Panc1 (cell line): ENCODE data around the gene ELFN1. TPM values are rescaled to one million over a fixed set of nuclear protein-coding genes. Genes with fewer than 3 reads are reported as not detected.

ENCODE experiments used
- ATAC-seq: fragments of 200-7000 bp; cut with Tn5 transposase; 2 replicates; pipeline ENCODE4 v1.9.1; 2020; ENCODE audit warnings: mild to moderate bottlenecking, moderate library complexity
- BruUV-seq: library from RNA; stranded (reverse); fragments of 400-500 nt; replicated peaks from 2 replicates; lab custom pipeline; 2021; lab: Mats Ljungman, UMichigan
- CTCF ChIA-PET: fragments of 300-600 bp; sonication (Branson Sonifier 250); formaldehyde crosslinking; loops from one replicate; lab custom pipeline; 2022; ENCODE audit warnings: antibody characterized with exemption; lab: Charles Lee
- POLR2A ChIA-PET: fragments of 300-600 bp; sonication (Branson Sonifier 250); formaldehyde crosslinking; loops from one replicate; lab custom pipeline; 2022; ENCODE audit warnings: antibody characterized with exemption; lab: Charles Lee
- DNase-seq: peaks from one replicate; pipeline ENCODE4 v3.0.0-alpha.2; 2010; ENCODE audit warnings: low read depth, low spot score
- H3K27ac ChIP-seq: 2 replicates; pipeline ENCODE4 v1.5.1; 2011; ENCODE audit warnings: mild to moderate bottlenecking, low read length, inconsistent platforms
- H3K27me3 ChIP-seq: fragments of 200-500 bp; sonication (Bioruptor generic); 2 replicates; pipeline ENCODE4 v1.6.0; 2014; ENCODE audit warnings: low read length, inconsistent platforms; ENCODE audit not compliant: control insufficient read depth, insufficient read depth
- H3K36me3 ChIP-seq: fragments of 200-500 bp; sonication (Bioruptor generic); 2 replicates; pipeline ENCODE4 v1.5.1; 2014; ENCODE audit warnings: inconsistent platforms, mild to moderate bottlenecking, low read length, moderate library complexity; ENCODE audit not compliant: control insufficient read depth, insufficient read depth
- H3K4me1 ChIP-seq: 2 replicates; pipeline ENCODE4 v1.5.1; 2011; ENCODE audit warnings: inconsistent platforms, mild to moderate bottlenecking, low read length, moderate library complexity; ENCODE audit not compliant: control insufficient read depth, insufficient read depth
- H3K4me3 ChIP-seq, 2 experiments: 2 replicates each; pipeline ENCODE4 v1.5.1; 2011 to 2012; ENCODE audit warnings: low read depth in 2 of 2, low read length in 2 of 2, mild to moderate bottlenecking in 2 of 2, inconsistent platforms in 1 of 2, moderate library complexity in 1 of 2
- H3K9me3 ChIP-seq: fragments of 200-500 bp; sonication (Bioruptor generic); 2 replicates; pipeline ENCODE4 v1.5.1; 2014; ENCODE audit warnings: low read depth, mild to moderate bottlenecking, inconsistent platforms, low read length, moderate library complexity; ENCODE audit not compliant: control insufficient read depth, insufficient read depth
- POLR2AphosphoS5 ChIP-seq: IDR thresholded peaks from 2 replicates; pipeline ENCODE4 v1.6.1; 2012; ENCODE audit warnings: mild to moderate bottlenecking, low read depth, low read length, moderate library complexity
- SIN3A ChIP-seq: IDR thresholded peaks from 2 replicates; pipeline ENCODE4 v1.6.1; 2012; ENCODE audit warnings: low read depth, mild to moderate bottlenecking, low read length, moderate library complexity, borderline replicate concordance; ENCODE audit not compliant: insufficient read depth
- TCF7L2 ChIP-seq: IDR thresholded peaks from 2 replicates; pipeline ENCODE4 v1.6.1; 2011; ENCODE audit warnings: mild to moderate bottlenecking, low read depth, low read length, inconsistent platforms
- in situ Hi-C: cut with HindIII; loops from 2 replicates; pipeline ENCODE4 v1.10.0; 2016; ENCODE audit warnings: low sequenced_read_pairs, low pct_unique_long_range_greater_than_20kb
- intact Hi-C: fragments of 100-400 bp; cut with micrococcal nuclease; formaldehyde crosslinking; loops from one replicate; pipeline ENCODE4 v1.10.0; 2022; ENCODE audit not compliant: unreplicated experiment
- total RNA-seq: library from RNA; stranded (reverse); gene quantifications from one replicate; pipeline ENCODE4 v1.2.1, GENCODE V29; 2021; ENCODE audit not compliant: unreplicated experiment
- TF ChIP-seq, protein P1 (sequence below), 2 experiments: IDR thresholded peaks; 2 replicates each; pipeline ENCODE4 v1.6.1; 2011 to 2012; ENCODE audit warnings: low read depth in 2 of 2, control low read depth in 1 of 2, low read length in 1 of 2, mild to moderate bottlenecking in 1 of 2, moderate library complexity in 1 of 2; ENCODE audit not compliant: insufficient read depth in 1 of 2
- TF ChIP-seq, protein P2 (sequence below): fragments of 450-650 bp; IDR thresholded peaks from 2 replicates; pipeline ENCODE4 v1.5.1; 2017; ENCODE audit warnings: mild to moderate bottlenecking

Gene ELFN1
- total RNA-seq, 1 experiment from 2014 or later, result 39.0 TPM

DNA sequence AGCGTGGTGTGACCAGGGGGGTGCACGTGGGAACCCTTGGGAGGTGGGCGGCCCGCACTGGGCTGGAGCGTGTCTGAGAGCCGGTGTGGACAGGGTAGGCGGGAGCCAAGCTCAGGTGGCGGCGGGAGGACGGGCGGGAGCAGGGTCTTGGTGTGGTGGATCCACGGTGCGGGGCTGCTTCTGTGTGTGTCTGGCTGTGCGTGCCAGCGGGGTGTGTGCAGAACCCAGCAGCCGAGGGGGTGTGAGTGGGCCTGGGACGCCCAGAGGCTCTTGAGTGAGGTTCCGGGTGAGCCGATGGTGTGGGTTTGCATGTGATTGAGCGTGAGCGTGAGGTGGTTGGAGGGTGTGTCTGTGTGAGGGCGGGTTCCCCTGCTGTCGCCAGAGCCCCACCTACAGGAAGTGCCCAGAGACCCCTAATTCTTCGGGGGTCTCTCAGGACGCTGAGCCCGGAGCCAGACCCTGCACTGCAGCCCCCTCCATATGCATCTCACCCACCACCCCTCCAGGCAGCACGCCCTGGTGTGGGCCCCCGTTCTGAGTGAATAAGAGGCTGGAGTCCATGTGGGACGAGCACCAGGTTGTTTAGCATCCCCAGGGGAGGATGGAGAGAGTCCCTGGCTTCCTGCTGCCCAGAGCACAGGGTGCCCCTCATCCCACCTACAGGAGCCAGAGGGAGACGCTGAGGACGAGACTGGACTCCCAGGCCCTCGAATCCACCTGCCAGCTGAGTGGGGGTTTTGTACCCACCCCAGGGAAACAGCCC lies 78.2 kb downstream of the ELFN1 start:
- POLR2A ChIA-PET, result no interaction called here
- CTCF ChIA-PET, result no interaction called here
- ATAC-seq (peak; percentile 32; the same call in 1 of the 2 replicates), DNase-seq (no peak)
- no peaks in the 10 kb centered on the region for H3K36me3 ChIP-seq
- no peak overlapping the region for H3K4me3 ChIP-seq
- intact Hi-C loops, result no loop called here
- no peaks in the 10 kb centered on the region for H3K9me3 ChIP-seq
- no peaks in the 10 kb centered on the region for H3K27me3 ChIP-seq
- no TSS peak for BruUV-seq
- peaks cover 21% of the 10 kb centered on the region for H3K4me1 ChIP-seq
- TF ChIP-seq, protein P1, sequence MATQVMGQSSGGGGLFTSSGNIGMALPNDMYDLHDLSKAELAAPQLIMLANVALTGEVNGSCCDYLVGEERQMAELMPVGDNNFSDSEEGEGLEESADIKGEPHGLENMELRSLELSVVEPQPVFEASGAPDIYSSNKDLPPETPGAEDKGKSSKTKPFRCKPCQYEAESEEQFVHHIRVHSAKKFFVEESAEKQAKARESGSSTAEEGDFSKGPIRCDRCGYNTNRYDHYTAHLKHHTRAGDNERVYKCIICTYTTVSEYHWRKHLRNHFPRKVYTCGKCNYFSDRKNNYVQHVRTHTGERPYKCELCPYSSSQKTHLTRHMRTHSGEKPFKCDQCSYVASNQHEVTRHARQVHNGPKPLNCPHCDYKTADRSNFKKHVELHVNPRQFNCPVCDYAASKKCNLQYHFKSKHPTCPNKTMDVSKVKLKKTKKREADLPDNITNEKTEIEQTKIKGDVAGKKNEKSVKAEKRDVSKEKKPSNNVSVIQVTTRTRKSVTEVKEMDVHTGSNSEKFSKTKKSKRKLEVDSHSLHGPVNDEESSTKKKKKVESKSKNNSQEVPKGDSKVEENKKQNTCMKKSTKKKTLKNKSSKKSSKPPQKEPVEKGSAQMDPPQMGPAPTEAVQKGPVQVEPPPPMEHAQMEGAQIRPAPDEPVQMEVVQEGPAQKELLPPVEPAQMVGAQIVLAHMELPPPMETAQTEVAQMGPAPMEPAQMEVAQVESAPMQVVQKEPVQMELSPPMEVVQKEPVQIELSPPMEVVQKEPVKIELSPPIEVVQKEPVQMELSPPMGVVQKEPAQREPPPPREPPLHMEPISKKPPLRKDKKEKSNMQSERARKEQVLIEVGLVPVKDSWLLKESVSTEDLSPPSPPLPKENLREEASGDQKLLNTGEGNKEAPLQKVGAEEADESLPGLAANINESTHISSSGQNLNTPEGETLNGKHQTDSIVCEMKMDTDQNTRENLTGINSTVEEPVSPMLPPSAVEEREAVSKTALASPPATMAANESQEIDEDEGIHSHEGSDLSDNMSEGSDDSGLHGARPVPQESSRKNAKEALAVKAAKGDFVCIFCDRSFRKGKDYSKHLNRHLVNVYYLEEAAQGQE (IDR thresholded peaks at IDR 0.05; ENCODE audit: insufficient read depth in 1 of 2, low read depth in 2 of 2, low read length in 1 of 2), result no peak
- TF ChIP-seq TCF7L2 (no peak), SIN3A (no peak), POLR2AphosphoS5 (no peak)
- TF ChIP-seq, protein P2, sequence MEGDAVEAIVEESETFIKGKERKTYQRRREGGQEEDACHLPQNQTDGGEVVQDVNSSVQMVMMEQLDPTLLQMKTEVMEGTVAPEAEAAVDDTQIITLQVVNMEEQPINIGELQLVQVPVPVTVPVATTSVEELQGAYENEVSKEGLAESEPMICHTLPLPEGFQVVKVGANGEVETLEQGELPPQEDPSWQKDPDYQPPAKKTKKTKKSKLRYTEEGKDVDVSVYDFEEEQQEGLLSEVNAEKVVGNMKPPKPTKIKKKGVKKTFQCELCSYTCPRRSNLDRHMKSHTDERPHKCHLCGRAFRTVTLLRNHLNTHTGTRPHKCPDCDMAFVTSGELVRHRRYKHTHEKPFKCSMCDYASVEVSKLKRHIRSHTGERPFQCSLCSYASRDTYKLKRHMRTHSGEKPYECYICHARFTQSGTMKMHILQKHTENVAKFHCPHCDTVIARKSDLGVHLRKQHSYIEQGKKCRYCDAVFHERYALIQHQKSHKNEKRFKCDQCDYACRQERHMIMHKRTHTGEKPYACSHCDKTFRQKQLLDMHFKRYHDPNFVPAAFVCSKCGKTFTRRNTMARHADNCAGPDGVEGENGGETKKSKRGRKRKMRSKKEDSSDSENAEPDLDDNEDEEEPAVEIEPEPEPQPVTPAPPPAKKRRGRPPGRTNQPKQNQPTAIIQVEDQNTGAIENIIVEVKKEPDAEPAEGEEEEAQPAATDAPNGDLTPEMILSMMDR, result no peak
- H3K27ac ChIP-seq, result no peak overlapping the region
- in situ Hi-C loops, result no loop called here

DNA sequence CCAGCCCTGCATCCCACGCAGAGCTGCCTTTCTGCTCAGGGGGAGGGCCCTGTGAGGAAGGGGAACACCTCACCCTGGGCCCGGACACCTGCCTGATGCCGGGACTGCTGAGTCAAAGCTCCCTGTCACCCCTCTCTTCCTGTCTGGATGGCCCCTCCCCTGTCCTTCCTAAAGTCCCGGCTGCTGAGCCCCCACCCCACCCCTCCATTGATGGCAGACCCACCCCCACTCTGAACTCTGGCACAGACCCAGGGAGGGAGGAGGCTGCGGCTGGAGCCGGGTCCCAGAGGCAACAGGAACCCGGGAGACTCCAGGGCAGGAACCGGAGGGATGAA lies 78.7 kb downstream of the ELFN1 start:
- H3K9me3 ChIP-seq, result no peaks in the 10 kb centered on the region
- H3K27ac ChIP-seq, result no peak overlapping the region
- TF ChIP-seq POLR2AphosphoS5 (no peak), SIN3A (no peak), TCF7L2 (no peak)
- TF ChIP-seq, protein P1 (IDR thresholded peaks at IDR 0.05; ENCODE audit: insufficient read depth in 1 of 2, low read depth in 2 of 2, low read length in 1 of 2), result no peak
- TF ChIP-seq, protein P2, result no peak
- ChIA-PET POLR2A (no interaction called here), CTCF (no interaction called here)
- DNase-seq (no peak), ATAC-seq (no peak)
- in situ Hi-C loops (no loop called here), intact Hi-C loops (no loop called here)
- peaks cover 21% of the 10 kb centered on the region for H3K4me1 ChIP-seq
- H3K4me3 ChIP-seq, result no peak overlapping the region
- H3K27me3 ChIP-seq, result no peaks in the 10 kb centered on the region
- no peaks in the 10 kb centered on the region for H3K36me3 ChIP-seq
- BruUV-seq, result no TSS peak
